GM12873 (cell line): ENCODE results near the gene PALLD.

ENCODE experiments used
- TF ChIP-seq, protein P1 (sequence below): IDR thresholded peaks from 2 replicates; pipeline ENCODE4 v1.5.1; 2012; ENCODE audit warnings: low read depth, mild to moderate bottlenecking, moderate library complexity, low read length, control low read depth; ENCODE audit not compliant: insufficient read depth; ENCODE audit errors: missing control alignments

PALLD gene

DNA sequence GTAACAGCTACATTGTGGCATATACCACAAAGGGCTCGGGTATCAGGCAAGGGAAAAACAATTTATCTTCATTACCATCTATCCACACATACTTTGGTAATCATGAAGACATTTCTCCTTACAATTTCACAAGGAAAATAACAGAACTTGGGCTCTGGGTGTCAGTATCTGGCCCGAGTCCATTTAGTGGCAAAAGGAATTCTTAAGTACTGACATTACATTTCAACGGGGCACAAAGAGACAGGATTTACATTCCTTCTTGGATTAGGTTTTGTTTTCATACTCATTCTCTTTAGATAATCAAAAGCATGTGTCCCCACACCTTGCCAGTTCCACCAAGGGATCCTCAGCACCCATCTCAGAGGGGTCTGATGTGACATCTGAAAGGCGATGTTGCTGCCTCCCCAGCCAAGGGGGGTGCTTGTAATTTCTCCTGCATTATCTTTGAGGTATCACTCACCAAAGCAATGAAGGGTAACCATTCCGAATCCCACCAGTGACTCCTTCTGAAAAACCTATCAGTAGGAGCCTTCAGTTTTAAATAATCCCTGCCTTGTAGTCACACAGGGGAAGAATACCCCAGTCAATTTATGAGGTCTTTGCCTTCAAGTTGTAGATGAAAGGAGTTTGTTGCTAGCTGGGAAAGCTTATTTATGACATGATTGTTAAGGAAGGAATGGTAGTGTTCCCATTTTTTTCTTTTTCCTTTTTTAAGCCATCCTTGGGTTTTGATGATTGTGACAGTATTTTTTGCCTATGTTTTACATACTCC, 118.6 kb downstream of the PALLD start:
- TF ChIP-seq, protein P1, sequence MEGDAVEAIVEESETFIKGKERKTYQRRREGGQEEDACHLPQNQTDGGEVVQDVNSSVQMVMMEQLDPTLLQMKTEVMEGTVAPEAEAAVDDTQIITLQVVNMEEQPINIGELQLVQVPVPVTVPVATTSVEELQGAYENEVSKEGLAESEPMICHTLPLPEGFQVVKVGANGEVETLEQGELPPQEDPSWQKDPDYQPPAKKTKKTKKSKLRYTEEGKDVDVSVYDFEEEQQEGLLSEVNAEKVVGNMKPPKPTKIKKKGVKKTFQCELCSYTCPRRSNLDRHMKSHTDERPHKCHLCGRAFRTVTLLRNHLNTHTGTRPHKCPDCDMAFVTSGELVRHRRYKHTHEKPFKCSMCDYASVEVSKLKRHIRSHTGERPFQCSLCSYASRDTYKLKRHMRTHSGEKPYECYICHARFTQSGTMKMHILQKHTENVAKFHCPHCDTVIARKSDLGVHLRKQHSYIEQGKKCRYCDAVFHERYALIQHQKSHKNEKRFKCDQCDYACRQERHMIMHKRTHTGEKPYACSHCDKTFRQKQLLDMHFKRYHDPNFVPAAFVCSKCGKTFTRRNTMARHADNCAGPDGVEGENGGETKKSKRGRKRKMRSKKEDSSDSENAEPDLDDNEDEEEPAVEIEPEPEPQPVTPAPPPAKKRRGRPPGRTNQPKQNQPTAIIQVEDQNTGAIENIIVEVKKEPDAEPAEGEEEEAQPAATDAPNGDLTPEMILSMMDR: no peak

GRCh38 chr4:168618577-168619265, 121.9 kb downstream of the PALLD start:
- TF ChIP-seq, protein P1: no peak

GRCh38 chr4:168619266-168619631, 122.4 kb downstream of the PALLD start:
- TF ChIP-seq, protein P1: no peak

- TF ChIP-seq, protein P1: no peak
These were observed 125.1 kb downstream of the PALLD start for GRCh38 chr4:168621806-168622589.

GRCh38 chr4:168622600-168622999, 125.7 kb downstream of the PALLD start:
- TF ChIP-seq, protein P1: no peak

DNA sequence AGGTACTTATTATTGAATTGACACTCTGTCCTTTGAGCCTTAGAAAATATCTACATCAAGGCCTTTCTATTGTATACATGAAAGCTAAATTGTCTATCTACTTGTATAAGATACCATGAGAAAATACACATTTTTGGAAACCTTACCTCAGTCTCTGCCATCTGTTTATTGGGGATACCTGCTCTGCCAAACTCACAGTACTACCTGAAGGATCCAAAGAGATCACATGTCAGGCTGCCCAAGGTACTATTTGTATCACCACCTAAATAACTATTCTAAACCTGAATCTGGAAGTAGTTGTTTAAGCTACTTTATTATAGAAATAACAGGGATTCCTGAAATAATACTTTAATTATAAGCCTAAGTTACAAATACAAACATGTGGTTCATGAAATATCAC, 126.2 kb downstream of the PALLD start:
- TF ChIP-seq, protein P1: no peak

DNA sequence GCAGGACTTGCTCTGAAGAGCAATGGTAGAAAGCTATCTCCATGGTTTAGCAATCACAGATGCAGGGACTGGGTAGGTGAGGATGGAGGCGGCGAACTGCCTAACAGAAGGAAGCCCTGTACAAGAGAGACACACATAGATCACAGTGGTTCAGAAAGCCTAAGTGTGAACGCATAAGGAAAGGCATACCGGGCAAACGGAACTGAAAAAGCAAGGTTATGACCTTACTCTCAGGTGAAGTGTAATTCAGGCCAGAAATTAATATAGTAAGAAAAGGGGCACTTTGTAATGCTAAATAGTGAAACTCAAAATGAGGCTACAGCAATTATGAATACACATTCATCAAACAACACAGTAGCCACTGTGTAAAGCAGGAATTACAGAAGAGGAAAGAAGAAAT, 126.6 kb downstream of the PALLD start:
- TF ChIP-seq, protein P1: no peak
